ENCODE data around the gene CEP152.

DNA sequence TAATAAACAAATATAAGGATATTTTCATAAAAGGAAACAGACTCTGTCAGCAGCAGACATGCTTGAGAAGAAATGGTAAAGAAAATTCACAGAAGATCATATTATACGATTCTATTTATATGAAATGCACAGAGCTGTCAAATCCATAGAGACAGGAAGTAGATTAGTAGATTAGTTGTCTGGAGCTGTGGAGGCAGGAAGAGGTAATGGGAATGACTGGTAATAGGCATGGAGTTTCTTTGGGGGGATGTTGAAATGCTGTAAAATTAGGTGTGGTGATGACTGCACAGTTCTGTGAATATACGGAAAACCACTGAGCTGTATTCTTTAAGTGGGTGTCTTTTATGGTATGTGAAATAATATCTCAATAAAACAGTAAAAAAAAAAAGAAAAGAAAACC is 35.3 kb downstream of the CEP152 start:
- TF ChIP-seq, protein P1, sequence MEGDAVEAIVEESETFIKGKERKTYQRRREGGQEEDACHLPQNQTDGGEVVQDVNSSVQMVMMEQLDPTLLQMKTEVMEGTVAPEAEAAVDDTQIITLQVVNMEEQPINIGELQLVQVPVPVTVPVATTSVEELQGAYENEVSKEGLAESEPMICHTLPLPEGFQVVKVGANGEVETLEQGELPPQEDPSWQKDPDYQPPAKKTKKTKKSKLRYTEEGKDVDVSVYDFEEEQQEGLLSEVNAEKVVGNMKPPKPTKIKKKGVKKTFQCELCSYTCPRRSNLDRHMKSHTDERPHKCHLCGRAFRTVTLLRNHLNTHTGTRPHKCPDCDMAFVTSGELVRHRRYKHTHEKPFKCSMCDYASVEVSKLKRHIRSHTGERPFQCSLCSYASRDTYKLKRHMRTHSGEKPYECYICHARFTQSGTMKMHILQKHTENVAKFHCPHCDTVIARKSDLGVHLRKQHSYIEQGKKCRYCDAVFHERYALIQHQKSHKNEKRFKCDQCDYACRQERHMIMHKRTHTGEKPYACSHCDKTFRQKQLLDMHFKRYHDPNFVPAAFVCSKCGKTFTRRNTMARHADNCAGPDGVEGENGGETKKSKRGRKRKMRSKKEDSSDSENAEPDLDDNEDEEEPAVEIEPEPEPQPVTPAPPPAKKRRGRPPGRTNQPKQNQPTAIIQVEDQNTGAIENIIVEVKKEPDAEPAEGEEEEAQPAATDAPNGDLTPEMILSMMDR (IDR thresholded peaks at IDR 0.05 in 4 of 5, conservative IDR thresholded peaks at IDR 0.05 in 1 of 5), result no peak
- TF ChIP-seq POLR2A (IDR thresholded peaks at IDR 0.05), result no peak

All from gastrocnemius medialis (tissue), 4 donors.